ENCODE measurements around the gene EXOC7. TPM values are rescaled to one million over a fixed set of nuclear protein-coding genes. Genes with fewer than 3 reads are reported as not detected.
A peak's percentile ranks its signal among the peaks of the same experiment; 100 is the strongest.

Gene EXOC7
- total and polyA plus RNA-seq, 2 of the 4 experiments (the other 2 are of a cell fraction): 85.9 to 118 TPM

GRCh38 chr17:76136276-76137000 is 32.9 kb upstream of the EXOC7 start:
- in situ Hi-C loops (cut with MboI; ENCODE audit: low sequenced_read_pairs): no loop called here
- H3K14ac ChIP-seq (replicated peaks; ENCODE audit: low read depth, low read length): no peak overlapping the region

More at GRCh38 chr17:76136276-76137000, 32.9 kb upstream of the EXOC7 start:
- Histone ChIP-seq H4K91ac (ENCODE audit: insufficient read depth, low read depth, low read length) (no peak overlapping the region), H2AK5ac (ENCODE audit: low read depth, low read length) (no peak overlapping the region), H3K79me1 (ENCODE audit: low read depth in 1 of 2, low read length in 2 of 2) (no peaks in the 10 kb centered on the region), H3K23ac (ENCODE audit: low read depth, low read length) (no peak overlapping the region), H3K4me2 (ENCODE audit: low read depth, low read length) (no peak overlapping the region), H3K4me1 (ENCODE audit: control insufficient read depth, insufficient read depth, low read length) (no peaks in the 10 kb centered on the region; the same call in 1 of the 2 replicates), H4K8ac (ENCODE audit: low read depth in 2 of 2, low read length in 2 of 2) (no peak overlapping the region), H3K4me3 (ENCODE audit: insufficient read depth, low read depth, low read length) (no peak overlapping the region), H3K9me1 (ENCODE audit: insufficient read depth, low read length) (no peaks in the 10 kb centered on the region), H2BK15ac (ENCODE audit: low read depth, low read length) (no peak overlapping the region), H3K56ac (ENCODE audit: extremely low read depth, insufficient read depth, low read length) (no peak overlapping the region), H3K9me3 (ENCODE audit: control insufficient read depth, insufficient read depth, low read length) (no peaks in the 10 kb centered on the region), H3K4ac (ENCODE audit: low read depth, low read length) (no peak overlapping the region), H2BK120ac (ENCODE audit: low read depth, low read length) (no peak overlapping the region), H2AFZ (replicated peaks; ENCODE audit: low read length, poor library complexity) (no peak overlapping the region), H2BK20ac (ENCODE audit: low read depth, low read length) (no peak overlapping the region), H3K9ac (ENCODE audit: low read depth, low read length) (no peak overlapping the region), H3K18ac (ENCODE audit: low read depth, low read length) (no peak overlapping the region), H4K20me1 (ENCODE audit: insufficient read depth, low read length) (no peaks in the 10 kb centered on the region), H3K27me3 (ENCODE audit: control insufficient read depth, insufficient read depth, low read length) (peaks cover 85% of the 10 kb centered on the region), H2BK5ac (ENCODE audit: low read depth, low read length, poor library complexity, severe bottlenecking) (no peak overlapping the region), H3K36me3 (ENCODE audit: control insufficient read depth, insufficient read depth, low read length) (no peaks in the 10 kb centered on the region), H3K27ac (ENCODE audit: insufficient read depth, low read length) (no peak overlapping the region), H4K5ac (ENCODE audit: low read depth, low read length) (no peak overlapping the region), H2AK9ac (replicated peaks; ENCODE audit: low read depth, low read length, poor library complexity) (peak overlapping the region; percentile 15)
- ATAC-seq (ENCODE audit: low read depth) (no peak), DNase-seq (no peak)
- ChIA-PET CTCF (no interaction called here), POLR2A (ENCODE audit: unreplicated experiment) (no interaction called here)
- intact Hi-C loops (cut with micrococcal nuclease): loop anchor here (5.0 kb wide), 1 partner anchor 131 kb away; the partner anchor contains the start of gene UBALD2
- 100% methylated on average over 2 of the region's 16 CpGs; no CpG with 5 or more reads in 1 of the 2 experiments for WGBS, 2 experiments (ENCODE audit: extremely low coverage in 2 of 2, insufficient read length in 1 of 2)
- no peak for TF ChIP-seq MAFK (IDR thresholded peaks at IDR 0.05; ENCODE audit: low read depth, low read length)
- BruUV-seq (replicated peaks): no TSS peak
- dilution Hi-C loops (cut with HindIII; ENCODE audit: low sequenced_read_pairs, unreplicated experiment): no loop called here

Measured in IMR-90 (cell line).